ENCODE results near the gene TMEM250. TPM values are rescaled to one million over a fixed set of nuclear protein-coding genes. Genes with fewer than 3 reads are reported as not detected.
"Not testable (repeated sequence)": the region's sequence is repeated elsewhere in the genome, so short reads cannot be mapped to it uniquely, and the experiment has no call there.

Gene TMEM250
- 10 to 100 TPM; 15.5 to 17.5 (median 16.3) TPM for polyA plus RNA-seq (ENCODE audit: insufficient read length in 3 of 3)

- DNase-seq (ENCODE audit: low read depth in 3 of 3, low spot score in 2 of 3) = peak; percentile 86 to 91 (median 86)
Observed at GRCh38 chr9:136118320-136119060, at the start of gene TMEM250. TMEM250 (minus strand) TSS chr9:136118875; CDS start chr9:136116900, 1,975 bp downstream.

- no peak for DNase-seq (ENCODE audit: low read depth in 3 of 3, low spot score in 2 of 3)
Observed at GRCh38 chr9:136163248-136163850, 44.7 kb upstream of the TMEM250 start.

GRCh38 chr9:136160995-136161610 lies 42.4 kb upstream of the TMEM250 start:
- DNase-seq (ENCODE audit: low read depth in 3 of 3, low spot score in 2 of 3) = no peak

GRCh38 chr9:136160381-136160841 lies 41.7 kb upstream of the TMEM250 start:
- DNase-seq (ENCODE audit: low read depth in 3 of 3, low spot score in 2 of 3) = no peak

- DNase-seq (ENCODE audit: low read depth in 3 of 3, low spot score in 2 of 3) = no peak
Observed at GRCh38 chr9:136159851-136160250, 41.2 kb upstream of the TMEM250 start.

- no peak for DNase-seq (ENCODE audit: low read depth in 3 of 3, low spot score in 2 of 3)
Observed at GRCh38 chr9:136157477-136158265, 39.0 kb upstream of the TMEM250 start.

GRCh38 chr9:136156209-136157120 lies 37.8 kb upstream of the TMEM250 start:
- DNase-seq (ENCODE audit: low read depth in 3 of 3, low spot score in 2 of 3) = no peak

GRCh38 chr9:136155576-136155975 lies 36.9 kb upstream of the TMEM250 start:
- DNase-seq (ENCODE audit: low read depth in 3 of 3, low spot score in 2 of 3) = no peak

GRCh38 chr9:136154943-136155342 lies 36.3 kb upstream of the TMEM250 start:
- no peak for DNase-seq (ENCODE audit: low read depth in 3 of 3, low spot score in 2 of 3)

GRCh38 chr9:136153381-136154065 lies 34.8 kb upstream of the TMEM250 start:
- DNase-seq (ENCODE audit: low read depth in 3 of 3, low spot score in 2 of 3) = no peak

GRCh38 chr9:136152931-136153330 lies 34.3 kb upstream of the TMEM250 start:
- no peak for DNase-seq (ENCODE audit: low read depth in 3 of 3, low spot score in 2 of 3)

- DNase-seq (ENCODE audit: low read depth in 3 of 3, low spot score in 2 of 3) = no peak
Observed at GRCh38 chr9:136152543-136152866, 33.8 kb upstream of the TMEM250 start.

GRCh38 chr9:136151848-136152542 lies 33.3 kb upstream of the TMEM250 start:
- DNase-seq (ENCODE audit: low read depth in 3 of 3, low spot score in 2 of 3) = no peak

- no peak for DNase-seq (ENCODE audit: low read depth in 3 of 3, low spot score in 2 of 3)
Observed at GRCh38 chr9:136151214-136151804, 32.6 kb upstream of the TMEM250 start.

GRCh38 chr9:136150664-136151213 lies 32.1 kb upstream of the TMEM250 start:
- DNase-seq (ENCODE audit: low read depth in 3 of 3, low spot score in 2 of 3) = not testable (repeated sequence)

GRCh38 chr9:136149853-136150252 lies 31.2 kb upstream of the TMEM250 start:
- DNase-seq (ENCODE audit: low read depth in 3 of 3, low spot score in 2 of 3) = no peak

- DNase-seq (ENCODE audit: low read depth in 3 of 3, low spot score in 2 of 3) = no peak
Observed at GRCh38 chr9:136149337-136149736, 30.7 kb upstream of the TMEM250 start.

GRCh38 chr9:136148766-136149165 lies 30.1 kb upstream of the TMEM250 start:
- no peak for DNase-seq (ENCODE audit: low read depth in 3 of 3, low spot score in 2 of 3)

Data from right renal cortex interstitium (tissue), 3 donors.